GM12878 (cell line): Measurements from ENCODE around the gene DMXL1. TPM values are rescaled to one million over a fixed set of nuclear protein-coding genes. Genes with fewer than 3 reads are reported as not detected.

ENCODE experiments used
- ATAC-seq: fragments of 200-7000 bp; cut with Tn5 transposase; 3 replicates; pipeline ENCODE4 v1.9.1; 2020; ENCODE audit warnings: mild to moderate bottlenecking, moderate library complexity
- BruUV-seq: library from RNA; stranded (reverse); fragments of 400-500 nt; replicated peaks from 2 replicates; lab custom pipeline; 2021; lab: Mats Ljungman, UMichigan
- CTCF ChIA-PET: fragments of 300-600 bp; sonication (Branson Sonifier 250); formaldehyde crosslinking; extraction: SDS; loops from one replicate; lab custom pipeline; 2021; ENCODE audit warnings: inconsistent platforms; lab: Yijun Ruan, JAX
- POLR2A ChIA-PET: fragments of 350-600 bp; formaldehyde crosslinking; extraction: SDS; loops from one replicate; lab custom pipeline; 2021; ENCODE audit warnings: inconsistent platforms; lab: Charles Lee
- RAD21 ChIA-PET: fragments of 300-600 bp; sonication (Branson Sonifier 250); formaldehyde crosslinking; loops from one replicate; lab custom pipeline; 2023; ENCODE audit warnings: antibody characterized with exemption; ENCODE audit not compliant: unreplicated experiment; lab: Charles Lee
- SMC1A ChIA-PET: fragments of 300-600 bp; sonication (Branson Sonifier 250); formaldehyde crosslinking; loops from one replicate; lab custom pipeline; 2023; ENCODE audit not compliant: unreplicated experiment, uncharacterized antibody; lab: Charles Lee
- DNase-seq: peaks from one replicate; pipeline ENCODE4 v3.0.0-alpha.2; 2011; ENCODE audit warnings: low read depth, low spot score
- FAIRE-seq: peaks from 3 replicates; lab custom pipeline; 2011; peaks lifted over from hg19 to GRCh38; lab: Jason Lieb, UNC
- H2AFZ ChIP-seq: 2 replicates; pipeline ENCODE4 v1.6.0; 2011; ENCODE audit warnings: low read depth, low read length, control low read depth; ENCODE audit not compliant: control insufficient read depth
- H3K27ac ChIP-seq: 2 replicates; pipeline ENCODE4 v1.5.1; 2011; ENCODE audit warnings: control low read depth; ENCODE audit not compliant: control insufficient read depth, insufficient read depth
- H3K27me3 ChIP-seq, 2 experiments: replicated peaks in 1 of 2; 2 replicates each; pipeline versions ENCODE4 v1.6.0 to v1.6.1; 2011; ENCODE audit warnings: low read length in 1 of 2; ENCODE audit not compliant: control insufficient read depth in 2 of 2, insufficient read depth in 2 of 2
- H3K36me3 ChIP-seq, 2 experiments: 2 replicates each; pipeline ENCODE4 v1.5.1; 2011; ENCODE audit warnings: low read length in 1 of 2; ENCODE audit not compliant: control insufficient read depth in 2 of 2, insufficient read depth in 2 of 2
- H3K4me1 ChIP-seq: 2 replicates; pipeline ENCODE4 v1.6.1; 2011; ENCODE audit warnings: mild to moderate bottlenecking, low read length, moderate library complexity, mixed read lengths; ENCODE audit not compliant: control insufficient read depth, insufficient read depth
- H3K4me2 ChIP-seq: 2 replicates; pipeline ENCODE4 v1.6.0; 2011; ENCODE audit warnings: control low read depth; ENCODE audit not compliant: control insufficient read depth, insufficient read depth
- H3K4me3 ChIP-seq: fragments of 200-600 bp; sonication (generic); 2 replicates; pipeline ENCODE4 v1.5.1; 2016
- H3K79me2 ChIP-seq: 2 replicates; pipeline ENCODE4 v1.6.0; 2011; ENCODE audit warnings: low read length; ENCODE audit not compliant: control insufficient read depth, insufficient read depth
- H3K9ac ChIP-seq: 2 replicates; pipeline ENCODE4 v1.8.0; 2011; ENCODE audit warnings: low read length, control low read depth, mixed read lengths; ENCODE audit not compliant: control insufficient read depth, insufficient read depth
- H3K9me3 ChIP-seq: replicated peaks from 3 replicates; pipeline ENCODE4 v1.5.1; 2011; ENCODE audit warnings: mild to moderate bottlenecking, low read length; ENCODE audit not compliant: control insufficient read depth, insufficient read depth
- H4K20me1 ChIP-seq: 2 replicates; pipeline ENCODE4 v1.6.0; 2011; ENCODE audit not compliant: control insufficient read depth, insufficient read depth
- ATF7 ChIP-seq: fragments of 450-650 bp; IDR thresholded peaks from 2 replicates; pipeline ENCODE4 v1.6.1; 2016; ENCODE audit warnings: low read depth, mild to moderate bottlenecking
- CHD1 ChIP-seq: IDR thresholded peaks from 2 replicates; pipeline ENCODE4 v1.6.1; 2012; ENCODE audit warnings: low read depth, low read length, improper control_type of control experiment
- MYC ChIP-seq: IDR thresholded peaks from 2 replicates; pipeline ENCODE4 v1.6.1; 2011; ENCODE audit warnings: mild to moderate bottlenecking, low read length, moderate library complexity, inconsistent platforms; ENCODE audit not compliant: insufficient read depth, insufficient replicate concordance, insufficient read length, severe bottlenecking
- NR2C1 ChIP-seq: fragments of 450-650 bp; IDR thresholded peaks from 2 replicates; pipeline ENCODE4 v1.6.1; 2017; ENCODE audit warnings: antibody characterized with exemption, mild to moderate bottlenecking, moderate library complexity
- SIX5 ChIP-seq: IDR thresholded peaks from 2 replicates; pipeline ENCODE4 v1.6.1; 2011; ENCODE audit warnings: mild to moderate bottlenecking, low read depth, low read length, moderate library complexity; ENCODE audit not compliant: severe bottlenecking
- WGBS: methylation state at CpG from one replicate; pipeline ENCODE4 v1.1.6; 2016; ENCODE audit warnings: low lambda C conversion rate; ENCODE audit not compliant: insufficient replicate concordance, insufficient coverage; ENCODE audit errors: missing lambda C conversion rate; 5-methylcytosine and 5-hydroxymethylcytosine counted together
- in situ Hi-C: fragments of 300-500 bp; cut with MboI; formaldehyde crosslinking; loops from 9 replicates; pipeline ENCODE4 v1.14.3; 2018; ENCODE audit warnings: mixed read lengths
- intact Hi-C: fragments of 100-400 bp; cut with micrococcal nuclease; formaldehyde crosslinking; loops from one replicate; pipeline ENCODE4 v1.14.2; 2022; ENCODE audit not compliant: unreplicated experiment
- polyA plus RNA-seq, 11 experiments: library from polyadenylated mRNA; depleted of rRNA in 4 of 11; unstranded in 6 of 11; stranded (reverse) in 5 of 11; fragments of >200 nt; fragmentation: Nextera tagmentation in 4 of 11; fragmentation: Illumina TruSeq in 1 of 11; extraction: Ambion mirVana in 4 of 11; extraction: Trizol in 1 of 11; gene quantifications; 1 replicate in 1 of 11; 2 replicates in 10 of 11; pipeline versions ENCODE4 v1.2.1 to v1.2.3, GENCODE V29; 2011 to 2016; ENCODE audit warnings: inconsistent platforms in 2 of 11, missing spikeins in 2 of 11, low read depth in 1 of 11
- total RNA-seq, 4 experiments: library from RNA; depleted of rRNA in 3 of 4; stranded (reverse); fragments of >200 nt in 3 of 4; fragmentation: Illumina TruSeq in 1 of 4; extraction: Trizol in 1 of 4; gene quantifications; 2 replicates each; pipeline versions ENCODE4 v1.2.1 to v1.2.3, GENCODE V29; 2013 to 2021
- TF ChIP-seq, protein P1 (sequence below): IDR thresholded peaks from 2 replicates; pipeline ENCODE4 v1.6.1; 2011; ENCODE audit warnings: low read depth, low read length, improper control_type of control experiment, borderline replicate concordance
- TF ChIP-seq, protein P2 (sequence below): fragments of 450-650 bp; IDR thresholded peaks from 2 replicates; pipeline ENCODE4 v1.6.1; 2017; ENCODE audit warnings: low read depth, mild to moderate bottlenecking, moderate library complexity
- TF ChIP-seq, protein P3 (sequence below): fragments of 450-650 bp; conservative IDR thresholded peaks from 2 replicates; pipeline ENCODE4 v1.6.1; 2017; ENCODE audit warnings: mild to moderate bottlenecking, moderate library complexity
- TF ChIP-seq, protein P4 (sequence below): IDR thresholded peaks from 2 replicates; pipeline ENCODE4 v1.6.1; 2011; ENCODE audit warnings: mild to moderate bottlenecking, low read depth, low read length, moderate library complexity; ENCODE audit not compliant: insufficient replicate concordance

Gene DMXL1
- total and polyA plus RNA-seq, 10 of the 15 experiments (the other 5 are each of a cell fraction or from before 2014, with no cell fraction given), result 9.1 to 67.7 (median 34.1) TPM

DNA sequence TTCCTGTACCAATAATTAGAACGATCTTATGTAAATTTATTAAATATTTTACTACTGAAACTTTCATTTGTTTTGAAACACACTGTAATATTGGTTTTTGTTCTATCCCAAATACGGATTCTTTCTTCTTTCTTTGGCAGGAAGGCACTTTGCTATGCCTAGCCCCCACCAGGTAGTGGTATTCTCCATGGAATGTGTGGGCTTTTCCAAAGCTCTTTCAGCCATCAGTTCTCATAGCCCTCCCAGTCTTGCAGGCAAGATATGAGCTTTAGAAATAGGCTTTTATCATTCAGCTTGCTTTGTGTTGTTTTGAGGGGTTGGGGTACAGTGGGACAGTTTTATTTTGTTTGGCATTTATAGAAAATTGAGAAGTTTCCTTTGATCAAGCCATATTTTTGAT lies 107.5 kb downstream of the DMXL1 start:
- H3K27me3 ChIP-seq, result no peaks in the 10 kb centered on the region
- no peaks in the 10 kb centered on the region for H4K20me1 ChIP-seq
- no peak for ATAC-seq
- no peaks in the 10 kb centered on the region; the same call in 1 of the 2 replicates for H3K4me1 ChIP-seq
- intact Hi-C loops, result no loop called here
- no peak overlapping the region for H3K27ac ChIP-seq
- 100% methylated on average over 2 of the region's 2 CpGs for WGBS
- BruUV-seq, result no TSS peak
- TF ChIP-seq, protein P1, sequence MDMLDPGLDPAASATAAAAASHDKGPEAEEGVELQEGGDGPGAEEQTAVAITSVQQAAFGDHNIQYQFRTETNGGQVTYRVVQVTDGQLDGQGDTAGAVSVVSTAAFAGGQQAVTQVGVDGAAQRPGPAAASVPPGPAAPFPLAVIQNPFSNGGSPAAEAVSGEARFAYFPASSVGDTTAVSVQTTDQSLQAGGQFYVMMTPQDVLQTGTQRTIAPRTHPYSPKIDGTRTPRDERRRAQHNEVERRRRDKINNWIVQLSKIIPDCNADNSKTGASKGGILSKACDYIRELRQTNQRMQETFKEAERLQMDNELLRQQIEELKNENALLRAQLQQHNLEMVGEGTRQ, result no peak
- TF ChIP-seq, protein P2, sequence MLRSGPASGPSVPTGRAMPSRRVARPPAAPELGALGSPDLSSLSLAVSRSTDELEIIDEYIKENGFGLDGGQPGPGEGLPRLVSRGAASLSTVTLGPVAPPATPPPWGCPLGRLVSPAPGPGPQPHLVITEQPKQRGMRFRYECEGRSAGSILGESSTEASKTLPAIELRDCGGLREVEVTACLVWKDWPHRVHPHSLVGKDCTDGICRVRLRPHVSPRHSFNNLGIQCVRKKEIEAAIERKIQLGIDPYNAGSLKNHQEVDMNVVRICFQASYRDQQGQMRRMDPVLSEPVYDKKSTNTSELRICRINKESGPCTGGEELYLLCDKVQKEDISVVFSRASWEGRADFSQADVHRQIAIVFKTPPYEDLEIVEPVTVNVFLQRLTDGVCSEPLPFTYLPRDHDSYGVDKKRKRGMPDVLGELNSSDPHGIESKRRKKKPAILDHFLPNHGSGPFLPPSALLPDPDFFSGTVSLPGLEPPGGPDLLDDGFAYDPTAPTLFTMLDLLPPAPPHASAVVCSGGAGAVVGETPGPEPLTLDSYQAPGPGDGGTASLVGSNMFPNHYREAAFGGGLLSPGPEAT, result no peak
- no peak for TF ChIP-seq ATF7
- TF ChIP-seq MYC, result no peak
- no peak for TF ChIP-seq SIX5
- TF ChIP-seq, protein P3, sequence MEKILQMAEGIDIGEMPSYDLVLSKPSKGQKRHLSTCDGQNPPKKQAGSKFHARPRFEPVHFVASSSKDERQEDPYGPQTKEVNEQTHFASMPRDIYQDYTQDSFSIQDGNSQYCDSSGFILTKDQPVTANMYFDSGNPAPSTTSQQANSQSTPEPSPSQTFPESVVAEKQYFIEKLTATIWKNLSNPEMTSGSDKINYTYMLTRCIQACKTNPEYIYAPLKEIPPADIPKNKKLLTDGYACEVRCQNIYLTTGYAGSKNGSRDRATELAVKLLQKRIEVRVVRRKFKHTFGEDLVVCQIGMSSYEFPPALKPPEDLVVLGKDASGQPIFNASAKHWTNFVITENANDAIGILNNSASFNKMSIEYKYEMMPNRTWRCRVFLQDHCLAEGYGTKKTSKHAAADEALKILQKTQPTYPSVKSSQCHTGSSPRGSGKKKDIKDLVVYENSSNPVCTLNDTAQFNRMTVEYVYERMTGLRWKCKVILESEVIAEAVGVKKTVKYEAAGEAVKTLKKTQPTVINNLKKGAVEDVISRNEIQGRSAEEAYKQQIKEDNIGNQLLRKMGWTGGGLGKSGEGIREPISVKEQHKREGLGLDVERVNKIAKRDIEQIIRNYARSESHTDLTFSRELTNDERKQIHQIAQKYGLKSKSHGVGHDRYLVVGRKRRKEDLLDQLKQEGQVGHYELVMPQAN, result no peak
- no peak for TF ChIP-seq CHD1
- TF ChIP-seq, protein P4, sequence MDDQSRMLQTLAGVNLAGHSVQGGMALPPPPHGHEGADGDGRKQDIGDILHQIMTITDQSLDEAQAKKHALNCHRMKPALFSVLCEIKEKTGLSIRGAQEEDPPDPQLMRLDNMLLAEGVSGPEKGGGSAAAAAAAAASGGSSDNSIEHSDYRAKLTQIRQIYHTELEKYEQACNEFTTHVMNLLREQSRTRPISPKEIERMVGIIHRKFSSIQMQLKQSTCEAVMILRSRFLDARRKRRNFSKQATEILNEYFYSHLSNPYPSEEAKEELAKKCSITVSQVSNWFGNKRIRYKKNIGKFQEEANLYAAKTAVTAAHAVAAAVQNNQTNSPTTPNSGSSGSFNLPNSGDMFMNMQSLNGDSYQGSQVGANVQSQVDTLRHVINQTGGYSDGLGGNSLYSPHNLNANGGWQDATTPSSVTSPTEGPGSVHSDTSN, result no peak
- no peak for TF ChIP-seq NR2C1
- TF ChIP-seq, all 136 proteins: peak for 0
- DNase-seq (no peak), FAIRE-seq (no peak)
- RAD21 ChIA-PET, result interaction anchor here (0.7 to 2.3 kb wide), 4 partner anchors 9 to 191 kb away, joined by 3 to 5 read pairs (median 4); no protein-coding TSS in a partner anchor
- in situ Hi-C loops, result no loop called here
- SMC1A ChIA-PET, result interaction anchor here (1.2 to 2.2 kb wide), 4 partner anchors 10 to 157 kb away, joined by 3 to 7 read pairs (median 6); no protein-coding TSS in a partner anchor
- no peak overlapping the region for H2AFZ ChIP-seq
- H3K4me3 ChIP-seq, result no peak overlapping the region
- CTCF ChIA-PET, result interaction anchor here (1.8 kb wide), 1 partner anchor 18 kb away, joined by 4 read pairs; no protein-coding TSS in a partner anchor
- H3K4me2 ChIP-seq, result no peak overlapping the region
- no peak overlapping the region for H3K9ac ChIP-seq
- no peaks in the 10 kb centered on the region for H3K9me3 ChIP-seq
- POLR2A ChIA-PET, result no interaction called here
- H3K36me3 ChIP-seq, result no peaks in the 10 kb centered on the region; a peak in 3 of 4 replicates
- H3K79me2 ChIP-seq, result no peaks in the 10 kb centered on the region
